M059J (cell line): ENCODE data around the gene RPS24. TPM values are rescaled to one million over a fixed set of nuclear protein-coding genes. Genes with fewer than 3 reads are reported as not detected.
A peak's percentile ranks its signal among the peaks of the same experiment; 100 is the strongest.
"Not testable (repeated sequence)": the region's sequence is repeated elsewhere in the genome, so short reads cannot be mapped to it uniquely, and the experiment has no call there.

ENCODE experiments used
- DNase-seq: peaks from one replicate; pipeline ENCODE4 v3.0.0-alpha.2; 2012; ENCODE audit warnings: low read depth
- total RNA-seq: library from RNA; depleted of rRNA; stranded (reverse); fragments of >200 nt; shearing (Covaris generic); gene quantifications from 2 replicates; pipeline ENCODE4 v1.2.3, GENCODE V29; 2014

RPS24 gene
- total RNA-seq, 1 experiment from 2014 or later: 2,326 TPM

GRCh38 chr10:78049851-78050250 is 16.2 kb downstream of the RPS24 start:
- no peak for DNase-seq

- DNase-seq: peak; percentile 87
Measured at GRCh38 chr10:78053211-78053868, 19.7 kb downstream of the RPS24 start.

- no peak for DNase-seq
Measured at GRCh38 chr10:78058562-78058961, 24.9 kb downstream of the RPS24 start.

DNA sequence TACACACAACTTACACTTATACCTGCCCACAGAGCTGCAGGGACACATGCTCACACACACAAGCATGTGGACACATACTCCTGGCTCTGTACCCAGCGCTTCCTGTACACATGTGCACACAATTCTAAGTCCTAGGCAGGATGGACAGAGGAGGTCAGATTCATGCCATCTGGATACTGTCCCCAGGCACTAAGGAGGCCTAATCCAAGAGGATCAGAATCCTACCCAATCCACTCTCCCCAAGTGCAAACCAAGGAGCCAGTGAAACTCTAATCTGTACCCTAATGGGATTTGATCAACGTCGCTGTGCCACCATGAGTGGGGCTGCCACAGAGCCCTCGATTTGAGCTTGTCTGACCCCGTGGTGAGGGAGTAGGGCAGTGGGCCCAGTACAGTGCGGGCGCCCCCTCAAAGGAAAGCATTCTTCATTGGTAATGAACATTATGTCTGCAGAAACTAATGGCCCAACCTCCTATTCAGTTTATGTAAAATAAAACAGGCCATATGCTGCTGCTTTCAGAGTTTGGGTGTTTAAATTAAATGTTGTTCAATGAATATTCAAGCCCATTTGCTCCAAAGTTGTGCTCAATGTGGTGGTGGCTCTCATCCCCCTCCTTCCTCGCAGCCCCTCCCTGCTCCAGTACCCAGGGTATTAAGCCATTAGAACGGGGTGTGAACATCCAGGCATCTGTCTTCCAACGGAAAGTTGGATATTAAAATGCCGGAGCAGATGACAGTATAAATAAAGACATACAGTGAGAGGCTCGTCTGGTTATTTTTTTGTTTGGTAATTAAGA is 26.4 kb downstream of the RPS24 start:
- no peak for DNase-seq

- no peak for DNase-seq
Measured at GRCh38 chr10:78062296-78062695, 28.6 kb downstream of the RPS24 start.

DNA sequence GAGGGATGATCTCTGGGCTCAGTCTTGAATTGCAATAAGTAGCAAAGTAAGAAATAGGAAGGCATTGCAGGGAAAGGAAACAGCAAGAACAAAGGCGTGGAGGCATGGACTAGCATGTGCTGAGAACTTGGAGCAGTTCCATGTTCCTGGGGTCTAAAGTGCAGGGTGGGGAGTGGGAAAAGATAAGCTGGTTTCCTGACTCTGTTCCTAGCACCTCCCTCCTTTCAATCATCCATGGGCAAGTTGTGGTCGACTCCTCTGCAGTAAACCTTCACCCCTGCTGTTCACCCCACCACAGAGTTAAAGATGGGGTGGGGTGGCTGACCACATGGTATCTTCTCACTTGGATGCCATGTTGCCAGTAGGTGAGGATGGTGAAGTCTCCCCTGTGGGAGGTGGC is 29.6 kb downstream of the RPS24 start:
- DNase-seq: no peak

DNA sequence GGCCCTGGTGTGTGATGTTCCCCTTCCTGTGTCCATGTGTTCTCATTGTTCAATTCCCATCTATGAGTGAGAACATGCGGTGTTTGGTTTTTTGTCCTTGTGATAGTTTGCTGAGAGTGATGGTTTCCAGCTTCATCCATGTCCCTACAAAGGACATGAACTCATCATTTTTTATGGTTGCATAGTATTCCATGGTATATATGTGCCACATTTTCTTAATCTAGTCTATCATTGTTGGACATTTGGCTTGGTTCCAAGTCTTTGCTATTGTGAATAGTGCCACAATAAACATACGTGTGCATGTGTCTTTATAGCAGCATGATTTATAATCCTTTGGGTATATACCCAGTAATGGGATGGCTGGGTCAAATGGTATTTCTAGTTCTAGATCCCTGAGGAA is 31.3 kb downstream of the RPS24 start:
- not testable (repeated sequence) for DNase-seq

DNA sequence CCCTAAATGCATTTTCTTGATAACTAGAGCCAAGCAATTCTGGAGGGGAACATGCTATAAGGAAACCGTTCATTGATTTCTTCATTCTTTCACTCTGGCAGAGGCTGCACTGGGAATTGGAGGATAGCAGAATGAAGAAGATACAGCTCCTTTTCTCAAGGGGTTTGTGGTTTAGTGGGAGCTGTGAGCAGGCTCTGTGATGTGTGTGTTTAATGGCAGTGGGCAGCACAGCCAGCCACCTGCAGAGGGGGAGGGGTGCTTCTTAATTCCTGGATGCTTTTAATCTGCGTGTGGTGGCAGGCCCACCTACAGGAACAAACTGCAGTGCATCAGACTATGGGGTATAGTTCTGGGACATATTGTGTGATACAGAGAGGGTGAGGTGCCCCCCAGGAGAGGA is 31.9 kb downstream of the RPS24 start:
- DNase-seq: no peak

DNA sequence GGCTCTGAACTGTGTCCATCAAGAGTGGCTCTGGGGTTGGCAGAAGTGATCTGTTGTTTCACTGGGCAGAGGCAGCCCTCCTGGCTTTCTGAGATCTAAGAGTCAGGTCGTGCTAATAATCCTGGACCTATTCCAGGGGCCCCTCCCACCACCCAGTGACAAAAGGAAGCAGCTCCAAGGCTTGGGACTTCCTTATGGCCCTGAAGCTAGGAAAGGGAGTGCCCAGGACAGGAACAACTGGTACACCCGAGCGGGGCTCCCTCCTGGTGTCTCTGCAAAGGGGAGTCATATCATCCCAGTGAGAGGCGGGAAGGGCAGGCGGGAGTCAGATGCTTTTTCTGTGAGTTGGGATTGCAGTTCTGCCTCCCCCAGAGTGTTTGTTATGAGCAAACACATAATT is 32.3 kb downstream of the RPS24 start:
- DNase-seq: no peak

- no peak for DNase-seq
Measured at GRCh38 chr10:78066728-78067430, 33.2 kb downstream of the RPS24 start.

DNA sequence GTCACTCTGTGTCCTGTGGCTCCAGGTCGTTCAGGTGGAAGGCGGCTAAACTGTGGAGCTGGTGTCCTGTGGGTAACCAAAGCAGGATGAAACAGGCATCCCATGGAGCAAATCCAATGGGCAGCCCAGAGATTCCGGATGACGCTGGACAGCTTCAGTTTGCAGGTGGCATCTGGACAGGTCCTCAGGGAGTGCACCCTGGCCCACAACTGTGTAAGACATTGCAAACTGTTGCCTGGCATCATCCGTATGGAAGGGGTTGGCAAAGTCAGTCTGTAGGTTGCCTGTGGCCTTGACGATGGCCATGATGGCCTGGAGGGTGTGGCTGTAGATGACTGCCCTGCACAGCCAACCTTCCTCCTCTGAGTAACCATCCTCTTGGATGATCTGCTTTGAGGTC is 35.5 kb downstream of the RPS24 start:
- no peak for DNase-seq

- DNase-seq: not testable (repeated sequence)
Measured at GRCh38 chr10:78070064-78070463, 36.4 kb downstream of the RPS24 start.

- DNase-seq: no peak
Measured at GRCh38 chr10:78070726-78071125, 37.1 kb downstream of the RPS24 start.

- DNase-seq: no peak
Measured at GRCh38 chr10:78071140-78071856, 37.6 kb downstream of the RPS24 start.

DNA sequence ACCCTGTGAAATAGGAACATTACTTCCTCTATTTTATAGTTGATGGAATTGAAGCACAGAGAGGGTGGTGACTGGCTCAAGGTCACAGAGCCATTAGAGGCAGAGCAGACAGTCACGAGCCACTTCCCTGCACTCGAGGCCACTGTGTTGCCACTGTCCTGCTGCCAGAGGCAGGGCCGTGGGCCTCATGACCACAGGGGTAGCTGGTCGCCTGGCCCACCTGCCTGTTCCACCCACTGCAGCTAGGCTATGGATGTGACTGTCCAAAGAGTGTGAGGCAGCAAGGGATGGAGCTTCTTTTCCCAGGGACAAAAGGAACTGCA is 38.2 kb downstream of the RPS24 start:
- no peak for DNase-seq

DNA sequence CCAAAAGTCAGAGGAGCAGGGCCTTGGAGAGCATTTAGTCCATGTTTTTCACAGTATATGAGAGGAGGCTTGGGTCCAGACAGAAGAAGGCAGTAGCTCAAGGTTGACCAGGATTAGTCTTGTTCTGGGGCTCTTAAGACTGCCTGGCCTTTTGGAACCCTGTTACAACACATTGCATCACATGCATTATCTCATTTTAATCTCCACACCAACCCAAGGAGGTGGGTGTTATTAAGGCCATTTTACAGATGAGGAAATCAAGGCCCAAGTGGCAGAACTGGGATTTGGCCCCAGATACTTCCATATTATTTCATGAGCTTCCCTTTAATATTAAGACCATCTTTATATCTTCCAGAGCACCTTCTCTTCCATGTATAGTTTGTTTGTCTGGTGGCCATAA is 38.8 kb downstream of the RPS24 start:
- no peak for DNase-seq

DNA sequence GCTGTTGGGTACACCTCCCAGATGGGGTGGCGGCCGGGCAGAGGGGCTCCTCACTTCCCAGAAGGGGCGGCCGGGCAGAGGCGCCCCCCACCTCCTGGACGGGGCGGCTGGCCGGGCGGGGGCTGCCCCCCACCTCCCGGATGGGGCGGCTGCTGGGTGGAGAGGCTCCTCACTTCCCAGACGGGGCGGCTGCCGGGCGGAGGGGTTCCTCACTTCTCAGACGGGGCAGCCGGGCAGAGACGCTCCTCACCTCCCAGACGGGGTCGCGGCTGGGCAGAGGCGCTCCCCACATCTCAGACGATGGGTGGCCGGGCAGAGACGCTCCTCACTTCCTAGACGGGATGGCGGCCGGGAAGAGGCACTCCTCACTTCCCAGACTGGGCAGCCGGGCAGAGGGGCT is 42.1 kb downstream of the RPS24 start:
- DNase-seq: not testable (repeated sequence)

DNA sequence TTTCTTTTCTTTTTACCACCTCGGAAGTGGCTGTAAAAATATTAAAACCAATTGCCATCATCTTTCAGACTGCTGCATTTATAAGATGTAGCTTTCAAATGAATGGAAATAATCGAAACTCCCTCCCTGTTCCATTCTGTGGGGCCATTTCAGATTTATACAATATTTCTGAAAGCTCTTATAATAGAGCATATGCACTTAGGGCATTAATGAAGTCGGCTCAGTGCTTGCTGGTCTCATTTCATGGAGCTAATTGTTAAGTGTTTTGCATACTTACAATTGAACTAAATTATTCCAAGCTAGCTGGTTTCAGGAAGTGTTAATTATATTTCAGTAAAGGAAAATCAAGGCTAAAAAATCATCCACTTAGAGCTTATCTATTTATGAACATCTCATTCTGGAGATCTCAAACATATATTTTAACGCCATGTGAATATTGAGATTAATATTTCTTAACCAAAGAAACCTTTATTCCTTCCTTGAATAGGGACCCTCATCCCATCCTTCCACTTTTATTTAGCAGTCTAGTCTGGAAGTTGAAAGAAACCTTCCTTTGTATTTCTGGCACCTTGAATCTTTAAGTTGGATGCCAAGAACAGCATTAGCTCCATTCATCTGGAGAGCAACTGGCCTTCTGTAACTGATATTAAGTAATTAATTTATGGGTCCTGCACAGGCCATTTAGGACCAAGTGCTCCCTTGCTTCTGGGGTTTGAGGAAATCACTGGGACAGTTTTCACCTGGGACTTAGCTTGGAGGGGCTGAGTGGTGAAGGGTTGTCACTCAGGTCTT is 45.1 kb downstream of the RPS24 start:
- no peak for DNase-seq

DNA sequence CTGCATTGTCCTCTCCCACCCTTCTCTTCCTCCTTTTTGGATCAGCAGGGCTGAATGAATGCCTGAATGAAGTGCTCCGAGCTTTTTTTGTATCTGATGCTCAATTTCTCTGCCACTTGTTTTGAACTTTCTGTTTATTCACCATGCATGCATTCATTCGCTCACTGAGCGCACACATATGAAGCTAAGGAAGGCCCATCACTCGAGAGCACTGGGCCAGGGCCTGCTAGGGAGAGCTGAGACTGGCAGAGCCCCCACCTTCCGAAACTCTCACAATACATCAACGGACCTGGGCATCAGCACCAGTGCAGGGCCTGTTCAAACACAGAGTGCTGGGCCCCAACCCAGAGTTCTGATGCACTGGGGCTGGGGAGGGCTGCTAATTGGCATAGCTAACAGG is 45.7 kb downstream of the RPS24 start:
- no peak for DNase-seq

DNA sequence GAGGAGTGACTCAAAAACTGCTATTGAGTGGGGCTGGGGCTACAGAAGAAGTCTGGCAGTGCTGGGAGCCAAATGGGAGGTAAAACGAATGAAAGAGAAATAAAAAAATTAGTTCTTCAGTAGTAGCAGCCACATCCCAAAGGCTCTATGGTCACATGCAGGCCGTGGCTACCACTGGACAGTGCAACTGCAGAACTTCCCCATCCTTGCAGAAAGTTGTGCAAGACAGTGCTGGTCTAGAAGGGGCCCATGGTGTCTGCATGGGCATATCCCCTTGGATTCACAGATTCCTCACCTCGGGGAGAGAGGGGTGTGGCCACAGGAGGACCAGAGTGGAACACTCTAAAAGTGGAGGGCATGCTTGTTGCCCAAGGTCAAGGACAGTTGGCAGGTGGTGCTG is 47.6 kb downstream of the RPS24 start:
- DNase-seq: no peak

DNA sequence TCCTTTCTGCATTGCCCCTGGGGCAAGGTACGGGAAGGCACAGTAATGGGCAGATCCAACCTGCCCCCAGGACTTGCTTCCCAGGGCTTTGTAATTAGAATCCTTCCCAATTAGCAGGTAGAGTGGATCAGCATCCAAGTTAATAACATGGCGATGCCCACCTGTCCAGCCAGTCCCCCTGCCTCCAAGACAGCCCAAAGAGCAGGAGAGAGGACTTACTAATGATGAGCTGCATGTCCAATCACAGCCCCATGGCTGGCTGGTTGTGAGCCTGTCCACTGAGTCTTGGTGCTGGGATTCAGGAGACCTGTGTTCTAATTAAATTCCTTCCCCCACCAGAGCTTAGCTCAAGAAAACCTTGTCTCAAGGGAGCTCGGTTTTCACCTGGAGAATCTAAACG is 49.0 kb downstream of the RPS24 start:
- DNase-seq: no peak
